Hepatocyte (in vitro differentiated cells): Measurements from ENCODE around the gene PIK3C2A. TPM values are rescaled to one million over a fixed set of nuclear protein-coding genes. Genes with fewer than 3 reads are reported as not detected.

Source experiments
- DNase-seq: peaks from one replicate; pipeline ENCODE4 v3.0.0-alpha.2; 2016; ENCODE audit warnings: low spot score
- H2AFZ ChIP-seq: fragments of 200-600 bp; sonication (generic); 2 replicates; pipeline ENCODE4 v1.6.0; 2016; ENCODE audit warnings: antibody characterized with exemption, mild to moderate bottlenecking
- H3K27ac ChIP-seq: fragments of 200-600 bp; sonication (generic); 2 replicates; pipeline ENCODE4 v1.5.1; 2016; ENCODE audit warnings: mild to moderate bottlenecking
- H3K27me3 ChIP-seq: fragments of 200-600 bp; sonication (generic); 2 replicates; pipeline ENCODE4 v1.6.1; 2016
- H3K36me3 ChIP-seq: fragments of 200-600 bp; sonication (generic); replicated peaks from 2 replicates; pipeline ENCODE4 v1.5.1; 2016; ENCODE audit warnings: low read depth; ENCODE audit not compliant: insufficient read depth
- H3K4me1 ChIP-seq: fragments of 200-600 bp; sonication (generic); 2 replicates; pipeline ENCODE4 v1.5.1; 2016; ENCODE audit warnings: mild to moderate bottlenecking, moderate library complexity; ENCODE audit not compliant: insufficient read depth
- H3K4me2 ChIP-seq: fragments of 200-600 bp; sonication (generic); 2 replicates; pipeline ENCODE4 v1.6.0; 2016
- H3K4me3 ChIP-seq: fragments of 200-600 bp; sonication (generic); 2 replicates; pipeline ENCODE4 v1.5.1; 2016; ENCODE audit warnings: mild to moderate bottlenecking
- H3K79me2 ChIP-seq: fragments of 200-600 bp; sonication (generic); 2 replicates; pipeline ENCODE4 v1.6.0; 2017; ENCODE audit warnings: mild to moderate bottlenecking
- H3K9me2 ChIP-seq: fragments of 200-600 bp; sonication (generic); replicated peaks from 2 replicates; pipeline ENCODE4 v1.6.0; 2017; ENCODE audit warnings: mild to moderate bottlenecking; ENCODE audit not compliant: insufficient read depth
- H3K9me3 ChIP-seq: fragments of 200-600 bp; sonication (generic); 2 replicates; pipeline ENCODE4 v1.5.1; 2016; ENCODE audit warnings: low read depth, mild to moderate bottlenecking
- H4K20me1 ChIP-seq: fragments of 200-600 bp; sonication (generic); 2 replicates; pipeline ENCODE4 v1.6.0; 2016; ENCODE audit warnings: mild to moderate bottlenecking; ENCODE audit not compliant: insufficient read depth, poor library complexity, severe bottlenecking
- EZH2 ChIP-seq: fragments of 200-600 bp; sonication (generic); IDR thresholded peaks from 2 replicates; pipeline ENCODE4 v1.6.1; 2016; ENCODE audit warnings: antibody characterized with exemption, mild to moderate bottlenecking, borderline replicate concordance
- EZH2phosphoT487 ChIP-seq: fragments of 200-600 bp; sonication (generic); IDR thresholded peaks from one replicate; pipeline ENCODE4 v1.6.1; 2018; ENCODE audit warnings: antibody characterized with exemption, mild to moderate bottlenecking, low read depth, moderate library complexity; ENCODE audit not compliant: unreplicated experiment, severe bottlenecking
- WGBS: methylation state at CpG from one replicate; pipeline ENCODE4 v1.1.6; 2016; ENCODE audit warnings: low lambda C conversion rate; ENCODE audit errors: missing lambda C conversion rate; 5-methylcytosine and 5-hydroxymethylcytosine counted together
- polyA plus RNA-seq: library from polyadenylated mRNA; unstranded; fragments of >200 nt; fragmentation: Nextera tagmentation; extraction: Ambion mirVana; gene quantifications from 2 replicates; pipeline ENCODE4 v1.2.1, GENCODE V29; 2016
- total RNA-seq: library from RNA; depleted of rRNA; stranded (reverse); fragments of >200 nt; gene quantifications from 2 replicates; pipeline ENCODE4 v1.2.3, GENCODE V29; 2014
- TF ChIP-seq, protein P1 (sequence below): fragments of 200-600 bp; sonication (generic); IDR thresholded peaks from 2 replicates; pipeline ENCODE4 v1.5.1; 2016; ENCODE audit warnings: antibody characterized with exemption, mild to moderate bottlenecking; ENCODE audit not compliant: poor library complexity

Gene PIK3C2A
- total and polyA plus RNA-seq, 2 experiments from 2014 or later = 20.1 to 96.1 TPM

DNA sequence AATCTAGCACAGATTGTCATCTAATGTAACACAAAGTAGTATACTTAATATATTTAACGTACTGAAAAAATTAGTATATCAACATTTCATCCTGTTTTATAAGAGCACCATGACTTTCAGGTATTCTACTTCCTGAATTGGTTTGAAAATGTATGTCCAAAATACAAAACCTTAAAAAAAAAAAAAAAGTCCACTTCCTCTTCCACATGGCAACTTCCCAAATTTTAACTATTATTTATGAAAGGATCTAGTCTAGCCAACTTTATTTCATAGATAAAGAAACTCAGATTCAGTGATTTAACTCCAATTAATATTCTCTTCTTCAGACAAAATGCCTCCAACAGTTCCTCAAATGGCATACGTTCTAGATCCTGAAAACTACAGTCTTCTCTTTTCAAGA, 44.0 kb downstream of the PIK3C2A start:
- H2AFZ ChIP-seq = no peak overlapping the region
- H4K20me1 ChIP-seq = peaks cover 75% of the 10 kb centered on the region
- H3K79me2 ChIP-seq = peaks cover 93% of the 10 kb centered on the region
- no peaks in the 10 kb centered on the region for H3K36me3 ChIP-seq
- no peak for DNase-seq
- 95% methylated on average over 2 of the region's 2 CpGs for WGBS
- H3K27ac ChIP-seq = no peak overlapping the region
- H3K27me3 ChIP-seq = no peaks in the 10 kb centered on the region
- H3K9me2 ChIP-seq = no peaks in the 10 kb centered on the region
- H3K4me3 ChIP-seq = no peak overlapping the region
- TF ChIP-seq, protein P1, sequence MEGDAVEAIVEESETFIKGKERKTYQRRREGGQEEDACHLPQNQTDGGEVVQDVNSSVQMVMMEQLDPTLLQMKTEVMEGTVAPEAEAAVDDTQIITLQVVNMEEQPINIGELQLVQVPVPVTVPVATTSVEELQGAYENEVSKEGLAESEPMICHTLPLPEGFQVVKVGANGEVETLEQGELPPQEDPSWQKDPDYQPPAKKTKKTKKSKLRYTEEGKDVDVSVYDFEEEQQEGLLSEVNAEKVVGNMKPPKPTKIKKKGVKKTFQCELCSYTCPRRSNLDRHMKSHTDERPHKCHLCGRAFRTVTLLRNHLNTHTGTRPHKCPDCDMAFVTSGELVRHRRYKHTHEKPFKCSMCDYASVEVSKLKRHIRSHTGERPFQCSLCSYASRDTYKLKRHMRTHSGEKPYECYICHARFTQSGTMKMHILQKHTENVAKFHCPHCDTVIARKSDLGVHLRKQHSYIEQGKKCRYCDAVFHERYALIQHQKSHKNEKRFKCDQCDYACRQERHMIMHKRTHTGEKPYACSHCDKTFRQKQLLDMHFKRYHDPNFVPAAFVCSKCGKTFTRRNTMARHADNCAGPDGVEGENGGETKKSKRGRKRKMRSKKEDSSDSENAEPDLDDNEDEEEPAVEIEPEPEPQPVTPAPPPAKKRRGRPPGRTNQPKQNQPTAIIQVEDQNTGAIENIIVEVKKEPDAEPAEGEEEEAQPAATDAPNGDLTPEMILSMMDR = no peak
- TF ChIP-seq EZH2phosphoT487 (no peak), EZH2 (no peak)
- H3K4me1 ChIP-seq = peaks cover 11% of the 10 kb centered on the region
- no peak overlapping the region for H3K4me2 ChIP-seq
- no peaks in the 10 kb centered on the region for H3K9me3 ChIP-seq

DNA sequence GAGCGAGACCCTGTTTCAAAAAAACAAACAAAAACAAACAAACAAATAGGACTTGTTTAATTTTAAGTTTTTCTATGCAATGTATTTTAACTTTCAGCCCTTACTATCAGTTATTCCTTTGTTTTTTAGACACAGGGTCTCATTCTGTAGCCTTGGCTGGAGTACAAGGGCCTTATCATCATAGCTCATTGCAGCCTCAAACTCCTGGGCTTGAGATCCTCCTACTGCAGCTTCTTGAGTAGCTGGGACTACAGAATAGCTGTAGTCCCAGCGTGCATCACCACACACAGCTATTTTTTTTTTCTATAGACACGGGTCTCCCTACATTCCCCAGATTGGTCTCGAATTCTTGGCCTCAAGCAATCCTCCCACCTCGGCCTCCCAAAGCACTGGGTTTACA, 44.5 kb downstream of the PIK3C2A start:
- no peak for DNase-seq
- Histone ChIP-seq H2AFZ (no peak overlapping the region), H3K79me2 (peaks cover 93% of the 10 kb centered on the region), H3K9me3 (no peaks in the 10 kb centered on the region), H3K4me2 (no peak overlapping the region), H3K27ac (no peak overlapping the region), H4K20me1 (peaks cover 79% of the 10 kb centered on the region), H3K27me3 (no peaks in the 10 kb centered on the region), H3K4me3 (no peak overlapping the region), H3K4me1 (peaks cover 11% of the 10 kb centered on the region), H3K36me3 (no peaks in the 10 kb centered on the region), H3K9me2 (no peaks in the 10 kb centered on the region)
- 100% methylated on average over 5 of the region's 5 CpGs for WGBS
- TF ChIP-seq EZH2phosphoT487 (no peak), EZH2 (no peak)
- TF ChIP-seq, protein P1 = no peak

DNA sequence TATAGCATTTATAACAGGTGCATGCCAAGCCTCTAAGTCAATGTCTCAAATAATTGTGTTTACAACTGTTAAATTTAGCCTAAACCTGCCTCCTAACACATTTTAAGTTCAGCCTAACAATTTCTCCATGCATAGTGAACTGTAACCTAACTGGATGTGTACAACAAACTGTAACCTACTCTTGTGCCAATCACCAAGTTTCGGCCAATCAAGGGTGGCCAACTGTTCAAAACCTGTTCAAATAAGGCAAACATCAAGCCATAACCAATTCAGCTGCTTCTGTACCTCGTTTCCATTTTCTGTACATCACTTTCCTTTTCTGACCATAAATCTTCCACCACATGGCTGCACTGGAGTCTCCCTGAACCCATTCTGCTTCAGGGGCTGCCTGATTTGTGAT, 45.4 kb downstream of the PIK3C2A start:
- H3K27ac ChIP-seq = no peak overlapping the region
- TF ChIP-seq EZH2phosphoT487 (no peak), EZH2 (no peak)
- TF ChIP-seq, protein P1 = no peak
- peaks cover 80% of the 10 kb centered on the region for H4K20me1 ChIP-seq
- H3K9me2 ChIP-seq = no peaks in the 10 kb centered on the region
- H3K4me1 ChIP-seq = peaks cover 11% of the 10 kb centered on the region
- H3K79me2 ChIP-seq = peaks cover 93% of the 10 kb centered on the region
- no peaks in the 10 kb centered on the region for H3K36me3 ChIP-seq
- H2AFZ ChIP-seq = no peak overlapping the region
- no peak overlapping the region for H3K4me2 ChIP-seq
- no peaks in the 10 kb centered on the region for H3K27me3 ChIP-seq
- no peak overlapping the region for H3K4me3 ChIP-seq
- WGBS = 94% methylated on average over 2 of the region's 2 CpGs
- no peaks in the 10 kb centered on the region for H3K9me3 ChIP-seq
- no peak for DNase-seq

DNA sequence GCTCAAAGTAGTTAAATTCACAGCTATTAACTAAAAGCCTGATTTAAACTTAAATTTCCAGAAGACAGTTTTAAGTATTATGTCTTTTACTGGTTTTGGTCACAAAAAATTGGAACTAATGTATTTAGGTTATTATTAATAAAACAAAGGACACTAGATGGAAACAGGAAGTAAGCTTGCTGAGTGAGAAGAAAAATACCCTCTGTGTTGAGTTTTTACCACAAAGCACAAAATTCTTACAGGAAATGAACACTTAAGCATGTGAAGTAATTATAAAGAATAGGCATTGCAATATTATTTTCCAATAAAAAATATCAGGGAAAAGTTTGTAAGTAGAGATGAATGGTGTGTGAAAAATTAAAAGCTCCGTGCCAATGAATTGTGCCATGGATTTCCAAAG, 46.3 kb downstream of the PIK3C2A start:
- Histone ChIP-seq H4K20me1 (peaks cover 83% of the 10 kb centered on the region), H3K4me1 (peaks cover 11% of the 10 kb centered on the region), H3K79me2 (peaks cover 93% of the 10 kb centered on the region)

More for the DNA sequence above, 46.3 kb downstream of the PIK3C2A start:
- WGBS = 89% methylated on average over 1 of the region's 1 CpG
- no peak for DNase-seq
- H3K36me3 ChIP-seq = no peaks in the 10 kb centered on the region
- H3K4me2 ChIP-seq = no peak overlapping the region
- H3K9me3 ChIP-seq = no peaks in the 10 kb centered on the region
- no peak overlapping the region for H3K27ac ChIP-seq
- no peaks in the 10 kb centered on the region for H3K9me2 ChIP-seq
- no peak overlapping the region for H2AFZ ChIP-seq
- H3K4me3 ChIP-seq = no peak overlapping the region
- TF ChIP-seq EZH2 (no peak), EZH2phosphoT487 (no peak)
- TF ChIP-seq, protein P1 = no peak
- no peaks in the 10 kb centered on the region for H3K27me3 ChIP-seq
